AG10803 (cell line): ENCODE data around the gene CD300LB.
"Not testable (repeated sequence)": the region's sequence is repeated elsewhere in the genome, so short reads cannot be mapped to it uniquely, and the experiment has no call there.

Source experiments
- DNase-seq: peaks from one replicate; pipeline ENCODE4 v3.0.0; 2010; ENCODE audit warnings: low read depth
- H3K4me3 ChIP-seq: 2 replicates; pipeline ENCODE4 v1.5.1; 2011; ENCODE audit warnings: mild to moderate bottlenecking, low read length, control low read depth
- TF ChIP-seq, protein P1 (sequence below): conservative IDR thresholded peaks from 2 replicates; pipeline ENCODE4 v1.5.1; 2011; ENCODE audit warnings: mild to moderate bottlenecking, low read length, control low read depth, inconsistent platforms

CD300LB gene

DNA sequence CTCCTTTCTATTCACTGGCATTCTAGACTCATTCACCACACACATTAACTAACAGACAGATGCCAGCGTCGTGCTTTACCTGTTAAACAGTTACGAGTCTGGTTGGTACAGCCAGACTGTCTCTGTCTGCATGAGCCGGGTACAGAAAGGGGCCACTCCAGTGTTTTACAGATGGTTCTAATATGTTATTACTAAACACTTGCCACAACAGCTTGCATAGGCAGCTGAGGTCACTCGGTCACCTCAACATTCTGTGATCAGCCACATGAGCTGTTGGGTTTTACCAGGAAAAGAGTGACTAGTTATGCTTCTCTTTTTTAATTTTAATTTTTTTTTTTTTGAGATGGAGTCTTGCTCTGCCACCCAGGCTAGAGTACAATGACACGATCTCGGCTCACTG is 39.6 kb downstream of the CD300LB start:
- TF ChIP-seq, protein P1, sequence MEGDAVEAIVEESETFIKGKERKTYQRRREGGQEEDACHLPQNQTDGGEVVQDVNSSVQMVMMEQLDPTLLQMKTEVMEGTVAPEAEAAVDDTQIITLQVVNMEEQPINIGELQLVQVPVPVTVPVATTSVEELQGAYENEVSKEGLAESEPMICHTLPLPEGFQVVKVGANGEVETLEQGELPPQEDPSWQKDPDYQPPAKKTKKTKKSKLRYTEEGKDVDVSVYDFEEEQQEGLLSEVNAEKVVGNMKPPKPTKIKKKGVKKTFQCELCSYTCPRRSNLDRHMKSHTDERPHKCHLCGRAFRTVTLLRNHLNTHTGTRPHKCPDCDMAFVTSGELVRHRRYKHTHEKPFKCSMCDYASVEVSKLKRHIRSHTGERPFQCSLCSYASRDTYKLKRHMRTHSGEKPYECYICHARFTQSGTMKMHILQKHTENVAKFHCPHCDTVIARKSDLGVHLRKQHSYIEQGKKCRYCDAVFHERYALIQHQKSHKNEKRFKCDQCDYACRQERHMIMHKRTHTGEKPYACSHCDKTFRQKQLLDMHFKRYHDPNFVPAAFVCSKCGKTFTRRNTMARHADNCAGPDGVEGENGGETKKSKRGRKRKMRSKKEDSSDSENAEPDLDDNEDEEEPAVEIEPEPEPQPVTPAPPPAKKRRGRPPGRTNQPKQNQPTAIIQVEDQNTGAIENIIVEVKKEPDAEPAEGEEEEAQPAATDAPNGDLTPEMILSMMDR = no peak
- no peak overlapping the region for H3K4me3 ChIP-seq
- DNase-seq = no peak

DNA sequence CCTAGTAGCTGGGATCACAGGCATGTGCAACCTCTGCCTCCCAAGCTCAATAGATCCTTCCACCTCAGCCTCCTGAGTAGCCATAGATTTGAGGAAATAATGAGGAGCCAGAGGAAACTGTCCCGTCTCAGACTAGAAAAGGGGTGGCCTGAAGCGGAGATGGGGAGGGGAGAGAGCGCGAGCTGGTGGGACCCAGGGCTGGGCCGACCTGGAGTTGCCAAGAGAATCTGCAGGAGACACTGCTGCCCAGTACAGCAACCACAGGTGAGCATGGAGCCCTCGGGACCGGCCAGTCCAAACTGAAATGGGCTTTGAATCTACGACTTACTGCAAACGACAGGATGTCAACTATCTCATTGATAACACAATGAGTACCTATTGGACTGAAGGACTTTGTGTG is 40.6 kb downstream of the CD300LB start:
- no peak overlapping the region for H3K4me3 ChIP-seq
- no peak for DNase-seq
- TF ChIP-seq, protein P1 = no peak

DNA sequence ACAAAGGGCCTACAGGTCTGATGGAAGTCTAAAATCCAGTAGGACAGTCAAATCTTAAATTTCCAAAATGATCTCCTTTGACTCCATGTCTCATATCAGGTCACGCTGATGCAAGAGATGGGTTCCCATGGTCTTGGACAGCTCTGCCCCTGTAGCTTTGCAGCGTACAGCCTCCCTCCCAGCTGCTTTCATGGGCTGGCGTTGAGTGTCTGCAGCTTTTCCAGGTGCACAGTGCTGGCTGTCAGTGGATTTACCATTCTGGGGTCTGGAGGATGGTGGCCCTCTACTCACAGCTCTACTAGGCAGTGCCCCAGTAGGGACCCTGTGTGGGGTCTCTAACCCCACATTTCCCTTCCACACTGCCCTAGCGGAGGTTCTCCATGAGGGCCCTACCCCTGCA is 43.0 kb downstream of the CD300LB start:
- DNase-seq, H3K4me3 ChIP-seq: not testable (repeated sequence)

DNA sequence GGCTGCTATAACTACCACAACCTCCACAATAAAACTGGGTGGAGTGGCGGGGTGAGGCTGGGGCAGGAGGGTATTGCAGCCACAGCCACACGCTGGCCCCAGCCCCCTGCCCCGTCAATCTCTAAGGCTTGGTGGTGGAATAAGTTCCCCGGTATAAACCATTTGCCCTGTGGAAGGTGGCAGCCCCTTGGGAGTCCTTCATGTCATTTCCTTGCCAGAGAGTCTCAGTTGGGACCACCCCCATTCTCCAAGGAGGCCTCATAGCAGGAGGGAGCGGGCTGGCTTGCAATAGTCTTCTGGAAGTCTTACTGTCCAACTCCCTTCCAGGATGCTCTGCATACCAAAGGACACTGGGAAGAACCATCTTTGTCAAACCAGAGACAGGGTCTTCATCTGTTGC is 45.4 kb downstream of the CD300LB start:
- DNase-seq = no peak
- H3K4me3 ChIP-seq = no peak overlapping the region
- TF ChIP-seq, protein P1 = no peak

DNA sequence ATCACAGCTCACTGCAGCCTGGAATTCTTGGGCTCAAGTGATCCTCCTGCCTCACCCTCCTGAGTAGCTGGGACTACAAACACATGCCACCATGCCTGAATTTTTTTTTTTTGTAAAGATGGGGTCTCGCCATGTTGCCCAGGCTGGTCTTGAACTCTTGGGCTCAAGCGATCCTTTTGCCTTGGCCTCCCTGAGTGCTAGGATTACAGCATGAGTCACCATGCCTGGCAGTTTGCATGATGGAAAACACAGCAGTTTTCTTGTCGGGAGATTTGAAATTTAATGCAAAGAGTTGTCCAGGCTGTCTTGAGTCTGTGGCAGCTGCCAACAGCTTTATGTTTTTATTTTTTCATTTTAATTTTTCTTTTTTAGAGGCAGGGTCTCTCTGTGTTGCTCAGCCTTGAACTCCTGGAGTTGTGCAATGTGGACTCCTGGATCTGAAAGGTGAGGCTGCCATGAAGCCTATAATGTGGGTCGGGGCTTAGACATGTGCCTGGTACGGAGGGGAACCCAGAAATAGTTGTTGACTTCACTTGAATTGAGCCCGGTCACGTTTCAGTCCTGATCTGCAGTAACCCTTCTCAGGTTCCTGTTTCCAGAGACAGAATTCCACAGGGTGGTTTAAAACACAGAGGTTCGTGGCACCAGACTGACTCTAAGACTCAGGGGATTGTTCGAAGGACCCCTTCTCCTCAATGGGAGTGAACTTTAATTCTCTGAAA is 46.1 kb downstream of the CD300LB start:
- no peak for DNase-seq
- TF ChIP-seq, protein P1 = no peak
- no peak overlapping the region for H3K4me3 ChIP-seq

DNA sequence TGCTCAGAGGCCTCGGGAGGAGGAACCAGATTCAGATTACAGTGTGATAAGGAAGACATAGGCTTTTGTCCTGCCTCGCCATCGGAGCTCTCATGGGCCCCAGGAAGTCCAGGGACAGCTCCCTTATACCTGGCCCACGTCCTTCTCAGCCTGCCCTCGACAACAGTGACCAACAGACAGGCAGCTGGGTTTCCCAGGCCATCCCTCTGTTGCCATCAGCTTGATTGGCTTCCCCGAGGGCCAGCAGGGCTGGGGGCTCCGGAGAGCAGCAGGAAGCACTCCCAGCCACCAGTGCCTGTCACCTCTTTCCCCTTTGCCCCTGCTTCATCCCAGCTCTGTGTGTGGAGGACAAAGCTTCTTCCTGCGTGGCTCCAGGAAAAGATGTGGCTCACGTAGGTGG is 47.2 kb downstream of the CD300LB start:
- no peak for DNase-seq
- no peak overlapping the region for H3K4me3 ChIP-seq
- TF ChIP-seq, protein P1 = no peak

DNA sequence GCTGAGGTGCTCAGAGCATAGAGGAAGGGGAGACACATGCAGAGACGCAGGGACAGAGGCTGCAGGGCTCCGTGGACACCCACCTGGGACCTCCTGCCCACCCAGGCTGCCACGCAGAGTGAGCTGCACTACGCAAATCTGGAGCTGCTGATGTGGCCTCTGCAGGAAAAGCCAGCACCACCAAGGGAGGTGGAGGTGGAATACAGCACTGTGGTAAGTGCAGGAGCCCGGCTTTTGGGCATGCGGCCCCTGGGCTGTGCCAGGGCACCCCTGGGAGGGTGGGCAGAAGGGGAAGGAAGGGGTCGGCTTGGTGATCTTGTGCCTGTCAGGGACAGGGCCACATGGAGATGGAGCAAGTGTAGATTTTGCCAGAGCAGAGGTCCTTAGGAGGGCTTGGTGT is 49.7 kb downstream of the CD300LB start:
- H3K4me3 ChIP-seq = no peak overlapping the region
- TF ChIP-seq, protein P1 = no peak
- no peak for DNase-seq

DNA sequence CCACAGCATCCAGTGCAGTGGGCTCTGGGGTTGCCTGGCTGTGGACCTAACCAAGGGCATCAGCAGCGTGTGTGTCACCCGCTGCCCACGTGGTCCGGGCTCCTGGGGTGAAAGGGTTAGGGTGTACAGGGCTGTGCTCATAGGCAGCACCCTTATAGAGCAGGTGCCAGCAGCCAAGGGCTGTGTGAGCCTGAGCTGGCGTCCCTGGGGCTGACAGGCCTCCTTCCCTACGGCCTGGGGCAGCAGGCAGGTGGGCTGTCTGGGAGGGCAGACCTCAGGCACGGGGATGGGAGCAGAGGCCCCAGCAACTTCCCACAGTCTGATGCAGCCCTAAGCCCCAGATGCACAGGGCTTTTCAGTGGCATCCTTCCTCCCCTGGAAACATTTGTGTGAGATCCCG is 51.0 kb downstream of the CD300LB start:
- H3K4me3 ChIP-seq = no peak overlapping the region
- DNase-seq = no peak
- TF ChIP-seq, protein P1 = no peak
